Esophagus squamous epithelium (tissue), 5 donors: ENCODE results near the gene PGRMC1. TPM values are rescaled to one million over a fixed set of nuclear protein-coding genes. Genes with fewer than 3 reads are reported as not detected.
"Not testable (repeated sequence)": the region's sequence is repeated elsewhere in the genome, so short reads cannot be mapped to it uniquely, and the experiment has no call there.

Experiments
- DNase-seq: peaks from one replicate; lab custom pipeline; 2025; lab: John Stamatoyannopoulos, UW
- H3K27ac ChIP-seq, 4 donors: fragments of 200-600 bp; sonication (generic); one replicate each; pipeline ENCODE4 v1.5.1; 2016 to 2019; ENCODE audit warnings: mild to moderate bottlenecking in 1 of 4
- H3K27me3 ChIP-seq, 4 donors: fragments of 200-600 bp; sonication (generic); 1 replicate in 3 of 4; 2 replicates in 1 of 4; pipeline versions ENCODE4 v1.5.1 to v1.6.0; 2017 to 2021; ENCODE audit warnings: antibody characterized with exemption in 1 of 4
- H3K36me3 ChIP-seq, 3 donors: fragments of 200-600 bp; sonication (generic); one replicate each; pipeline ENCODE4 v1.5.1; 2016 to 2019
- H3K4me1 ChIP-seq, 3 donors: fragments of 200-600 bp; sonication (generic); one replicate each; pipeline ENCODE4 v1.5.1; 2017 to 2019
- H3K4me3 ChIP-seq, 4 donors: fragments of 200-600 bp; sonication (generic); 1 replicate in 3 of 4; 2 replicates in 1 of 4; pipeline ENCODE4 v1.5.1; 2016 to 2019; ENCODE audit warnings: mild to moderate bottlenecking in 2 of 4, moderate library complexity in 1 of 4
- H3K9me3 ChIP-seq, 3 donors: fragments of 200-600 bp; sonication (generic); one replicate each; pipeline ENCODE4 v1.5.1; 2016 to 2019
- POLR2A ChIP-seq, 4 donors: fragments of 450-650 bp; IDR thresholded peaks; one replicate each; pipeline ENCODE4 v1.6.1; 2017; ENCODE audit warnings: antibody characterized with exemption in 4 of 4, mild to moderate bottlenecking in 4 of 4, moderate library complexity in 3 of 4
- WGBS, 2 donors: methylation state at CpG; one replicate each; pipeline ENCODE4 v1.1.5; 2018; 5-methylcytosine and 5-hydroxymethylcytosine counted together
- intact Hi-C: fragments of 100-400 bp; cut with DNase I; formaldehyde crosslinking; loops from one replicate; pipeline ENCODE4 v1.15.0; 2022
- total RNA-seq, 4 donors: library from RNA; depleted of rRNA; stranded (reverse); fragments of >200 nt; gene quantifications; one replicate each; pipeline ENCODE4 v1.1.0, GENCODE V29; 2016
- TF ChIP-seq, protein P1 (sequence below), 6 experiments: fragments of 450-650 bp in 4 of 6; fragments of 200-600 bp in 2 of 6; sonication (generic) in 2 of 6; IDR thresholded peaks; one replicate each; pipeline ENCODE4 v1.5.1; 2016 to 2019; ENCODE audit warnings: antibody characterized with exemption in 6 of 6, mild to moderate bottlenecking in 4 of 6, moderate library complexity in 4 of 6
- donor health status: DM: yes; HTN: yes; CAD: no.

The PGRMC1 gene
- total RNA-seq, 4 donors from 2014 or later, result 50.5 to 105 (median 68.3) TPM

DNA sequence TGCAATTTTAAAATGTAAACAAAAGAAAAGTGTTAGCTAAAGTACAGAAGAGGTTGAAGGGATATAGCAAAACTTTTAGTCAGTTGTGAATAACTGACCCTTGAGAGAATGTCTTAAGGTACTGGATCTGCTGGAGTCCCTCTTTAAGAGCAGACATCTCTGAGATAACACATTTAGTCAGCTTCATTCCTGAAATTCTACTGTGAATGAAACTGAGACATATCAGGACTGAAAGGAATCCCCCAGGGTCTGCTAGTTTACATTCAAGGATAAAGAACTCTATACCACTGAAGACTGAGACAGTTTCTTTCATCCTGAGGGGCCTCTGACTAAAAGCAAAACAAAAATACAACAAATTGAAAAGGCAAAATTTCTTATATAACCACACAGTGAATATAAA is 54.4 kb downstream of the PGRMC1 start:
- Histone ChIP-seq H3K4me3 (no peak overlapping the region), H3K27ac (no peak overlapping the region), H3K36me3 (no peaks in the 10 kb centered on the region), H3K27me3 (no peaks in the 10 kb centered on the region), H3K9me3 (no peaks in the 10 kb centered on the region), H3K4me1 (no peaks in the 10 kb centered on the region)
- intact Hi-C loops, result no loop called here
- no peak for TF ChIP-seq POLR2A (IDR thresholded peaks at IDR 0.05)
- TF ChIP-seq, protein P1, sequence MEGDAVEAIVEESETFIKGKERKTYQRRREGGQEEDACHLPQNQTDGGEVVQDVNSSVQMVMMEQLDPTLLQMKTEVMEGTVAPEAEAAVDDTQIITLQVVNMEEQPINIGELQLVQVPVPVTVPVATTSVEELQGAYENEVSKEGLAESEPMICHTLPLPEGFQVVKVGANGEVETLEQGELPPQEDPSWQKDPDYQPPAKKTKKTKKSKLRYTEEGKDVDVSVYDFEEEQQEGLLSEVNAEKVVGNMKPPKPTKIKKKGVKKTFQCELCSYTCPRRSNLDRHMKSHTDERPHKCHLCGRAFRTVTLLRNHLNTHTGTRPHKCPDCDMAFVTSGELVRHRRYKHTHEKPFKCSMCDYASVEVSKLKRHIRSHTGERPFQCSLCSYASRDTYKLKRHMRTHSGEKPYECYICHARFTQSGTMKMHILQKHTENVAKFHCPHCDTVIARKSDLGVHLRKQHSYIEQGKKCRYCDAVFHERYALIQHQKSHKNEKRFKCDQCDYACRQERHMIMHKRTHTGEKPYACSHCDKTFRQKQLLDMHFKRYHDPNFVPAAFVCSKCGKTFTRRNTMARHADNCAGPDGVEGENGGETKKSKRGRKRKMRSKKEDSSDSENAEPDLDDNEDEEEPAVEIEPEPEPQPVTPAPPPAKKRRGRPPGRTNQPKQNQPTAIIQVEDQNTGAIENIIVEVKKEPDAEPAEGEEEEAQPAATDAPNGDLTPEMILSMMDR (IDR thresholded peaks at IDR 0.05), result no peak
- DNase-seq, result no peak

DNA sequence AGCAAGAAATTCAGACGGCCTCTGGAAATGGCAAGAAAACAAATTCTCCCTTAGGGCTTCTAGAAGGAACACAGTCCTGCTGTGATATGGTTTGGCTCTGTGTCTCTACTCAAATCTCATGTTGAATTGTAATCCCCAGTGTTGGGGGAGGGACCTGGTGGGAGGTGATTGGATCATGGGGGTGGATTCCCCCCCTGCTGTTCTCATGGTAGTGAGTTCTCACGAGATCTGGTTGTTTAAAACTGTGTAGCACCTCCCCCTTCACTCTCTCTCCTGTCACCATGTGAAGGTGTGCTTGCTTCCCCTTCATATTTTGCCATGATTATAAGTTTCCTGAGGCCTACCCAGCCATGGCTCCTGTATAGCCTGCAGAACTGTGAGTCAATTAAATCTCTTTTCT is 55.2 kb downstream of the PGRMC1 start:
- H3K9me3 ChIP-seq, intact Hi-C loops, H3K4me3 ChIP-seq, H3K36me3 ChIP-seq, DNase-seq, H3K27me3 ChIP-seq, H3K4me1 ChIP-seq, H3K27ac ChIP-seq: not testable (repeated sequence)
- WGBS, 2 donors, result 34 to 49% methylated on average over 2 of the region's 2 CpGs

DNA sequence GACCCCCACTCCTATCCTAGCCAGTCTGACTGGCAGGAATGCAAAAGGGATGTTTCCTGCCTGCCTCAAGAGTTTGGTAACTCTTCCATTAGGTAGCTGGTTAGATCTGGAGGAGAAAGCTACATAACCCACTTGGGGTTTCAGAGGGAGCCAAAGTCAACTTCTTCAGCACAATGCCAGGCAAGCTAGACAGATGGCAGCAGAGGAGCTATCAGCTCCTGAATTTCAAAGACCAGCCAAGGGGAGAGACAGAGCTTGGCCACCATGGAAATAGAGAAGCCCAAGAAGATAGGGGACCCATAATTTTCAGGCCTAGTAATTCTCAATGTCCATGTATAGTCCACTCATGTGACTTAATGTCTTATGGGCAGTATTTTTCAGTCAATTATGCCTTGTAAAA is 56.4 kb downstream of the PGRMC1 start:
- Histone ChIP-seq H3K4me1 (no peaks in the 10 kb centered on the region), H3K36me3 (no peaks in the 10 kb centered on the region), H3K27me3 (no peaks in the 10 kb centered on the region), H3K27ac (no peak overlapping the region), H3K4me3 (no peak overlapping the region), H3K9me3 (no peaks in the 10 kb centered on the region)
- no peak for TF ChIP-seq POLR2A (IDR thresholded peaks at IDR 0.05)
- TF ChIP-seq, protein P1 (IDR thresholded peaks at IDR 0.05), result no peak
- no peak for DNase-seq
- intact Hi-C loops, result no loop called here

Other genes starting within 250 kb of the PGRMC1 start
- gene CT47C1, start 163.3 kb upstream of the PGRMC1 start, total RNA-seq, result not detected
- gene KIAA1210, start 108.5 kb upstream of the PGRMC1 start, total RNA-seq, result not detected
- gene SLC25A43, start 163.1 kb downstream of the PGRMC1 start, total RNA-seq, result 10 to 100 TPM; 26.1 to 39.0 (median 33.3) TPM
- gene SLC25A5, start 232.2 kb downstream of the PGRMC1 start, total RNA-seq, result 100 to 1,000 TPM; 427 to 606 (median 480) TPM